ENCODE measurements around the gene HSDL1. TPM values are rescaled to one million over a fixed set of nuclear protein-coding genes. Genes with fewer than 3 reads are reported as not detected.

The HSDL1 gene
- total and polyA plus RNA-seq, 2 donors (not counting 1 experiment from before 2014, with no cell fraction given): 12.4 to 30.8 TPM

- H3K9ac ChIP-seq (ENCODE audit: low read length): no peak overlapping the region
- no peak overlapping the region for H3K4me2 ChIP-seq (replicated peaks; ENCODE audit: low read depth, low read length, poor library complexity, severe bottlenecking)
- H3K9me3 ChIP-seq (ENCODE audit: control extremely low read depth in 1 of 3, control insufficient read depth in 2 of 3, insufficient read depth in 1 of 3, low read length in 2 of 3): no peaks in the 10 kb centered on the region
- peaks cover 13 to 18% of the 10 kb centered on the region in 2 donors for H3K4me1 ChIP-seq (ENCODE audit: control insufficient read depth in 2 of 2, insufficient read depth in 2 of 2, low read length in 2 of 2)
- Mint-ChIP-seq H3K9me3 (ENCODE audit: insufficient read depth) (no peaks in the 10 kb centered on the region), H3K4me3 (no peak overlapping the region), H3K4me1 (peaks cover 16% of the 10 kb centered on the region), H3K27me3 (no peaks in the 10 kb centered on the region), H3K27ac (no peak overlapping the region)
- TF ChIP-seq EZH2 (IDR thresholded peaks at IDR 0.05; ENCODE audit: borderline replicate concordance, insufficient read depth, low read depth, low read length, poor library complexity, severe bottlenecking): no peak
- TF ChIP-seq, protein P1, sequence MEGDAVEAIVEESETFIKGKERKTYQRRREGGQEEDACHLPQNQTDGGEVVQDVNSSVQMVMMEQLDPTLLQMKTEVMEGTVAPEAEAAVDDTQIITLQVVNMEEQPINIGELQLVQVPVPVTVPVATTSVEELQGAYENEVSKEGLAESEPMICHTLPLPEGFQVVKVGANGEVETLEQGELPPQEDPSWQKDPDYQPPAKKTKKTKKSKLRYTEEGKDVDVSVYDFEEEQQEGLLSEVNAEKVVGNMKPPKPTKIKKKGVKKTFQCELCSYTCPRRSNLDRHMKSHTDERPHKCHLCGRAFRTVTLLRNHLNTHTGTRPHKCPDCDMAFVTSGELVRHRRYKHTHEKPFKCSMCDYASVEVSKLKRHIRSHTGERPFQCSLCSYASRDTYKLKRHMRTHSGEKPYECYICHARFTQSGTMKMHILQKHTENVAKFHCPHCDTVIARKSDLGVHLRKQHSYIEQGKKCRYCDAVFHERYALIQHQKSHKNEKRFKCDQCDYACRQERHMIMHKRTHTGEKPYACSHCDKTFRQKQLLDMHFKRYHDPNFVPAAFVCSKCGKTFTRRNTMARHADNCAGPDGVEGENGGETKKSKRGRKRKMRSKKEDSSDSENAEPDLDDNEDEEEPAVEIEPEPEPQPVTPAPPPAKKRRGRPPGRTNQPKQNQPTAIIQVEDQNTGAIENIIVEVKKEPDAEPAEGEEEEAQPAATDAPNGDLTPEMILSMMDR (IDR thresholded peaks at IDR 0.05): no peak
- no peak for DNase-seq
- WGBS (ENCODE audit: insufficient coverage): 91% methylated on average over 13 of the region's 14 CpGs
- H3K27me3 ChIP-seq (replicated peaks in 1 of 4; ENCODE audit: control extremely low read depth in 1 of 4, control insufficient read depth in 3 of 4, insufficient read depth in 4 of 4, low read length in 3 of 4): no peaks in the 10 kb centered on the region
- H2AFZ ChIP-seq (ENCODE audit: insufficient read depth, low read depth, low read length, poor library complexity, severe bottlenecking): no peak overlapping the region
- intact Hi-C loops (cut with micrococcal nuclease): loop anchor here (10.0 kb wide), 1 partner anchor 423 kb away; the partner anchor contains the start of gene MEAK7
- no peak overlapping the region for H3K27ac ChIP-seq (ENCODE audit: low read length in 2 of 2)
- POLR2A ChIA-PET: no interaction called here
- CTCF ChIA-PET: no interaction called here
- no peak for ATAC-seq (ENCODE audit: low read depth)
- no peak overlapping the region for H3K4me3 ChIP-seq (ENCODE audit: control extremely low read depth in 1 of 5, extremely low read depth in 1 of 5, insufficient read depth in 1 of 5, low read depth in 2 of 5, low read length in 4 of 5)
- H4K20me1 ChIP-seq (ENCODE audit: control insufficient read depth, insufficient read depth, low read length, poor library complexity, severe bottlenecking): peaks cover 82% of the 10 kb centered on the region
- H3K79me2 ChIP-seq (ENCODE audit: control insufficient read depth, insufficient read depth, low read length): peaks cover 47% of the 10 kb centered on the region
- H3K36me3 ChIP-seq (replicated peaks in 1 of 2; ENCODE audit: control extremely low read depth in 1 of 2, control insufficient read depth in 1 of 2, extremely low read depth in 1 of 2, insufficient read depth in 2 of 2, low read length in 1 of 2): peaks cover 1 to 75% of the 10 kb centered on the region in 2 experiments
These were observed 63.5 kb downstream of the HSDL1 start for GRCh38 chr16:84081446-84081989.

GRCh38 chr16:84080813-84081212, 64.2 kb downstream of the HSDL1 start:
- no peak for TF ChIP-seq EZH2 (IDR thresholded peaks at IDR 0.05; ENCODE audit: borderline replicate concordance, insufficient read depth, low read depth, low read length, poor library complexity, severe bottlenecking)
- no peak for DNase-seq
- Mint-ChIP-seq H3K9me3 (ENCODE audit: insufficient read depth) (no peaks in the 10 kb centered on the region), H3K4me1 (peaks cover 10% of the 10 kb centered on the region), H3K27me3 (no peaks in the 10 kb centered on the region), H3K27ac (no peak overlapping the region), H3K4me3 (no peak overlapping the region)
- Histone ChIP-seq H4K20me1 (ENCODE audit: control insufficient read depth, insufficient read depth, low read length, poor library complexity, severe bottlenecking) (peaks cover 76% of the 10 kb centered on the region), H3K27ac (ENCODE audit: low read length in 2 of 2) (no peak overlapping the region), H3K79me2 (ENCODE audit: control insufficient read depth, insufficient read depth, low read length) (peaks cover 51% of the 10 kb centered on the region), H2AFZ (ENCODE audit: insufficient read depth, low read depth, low read length, poor library complexity, severe bottlenecking) (no peak overlapping the region), H3K36me3 (replicated peaks in 1 of 2; ENCODE audit: control extremely low read depth in 1 of 2, control insufficient read depth in 1 of 2, extremely low read depth in 1 of 2, insufficient read depth in 2 of 2, low read length in 1 of 2) (peaks cover 1 to 76% of the 10 kb centered on the region in 2 experiments), H3K4me1 (ENCODE audit: control insufficient read depth in 2 of 2, insufficient read depth in 2 of 2, low read length in 2 of 2) (peaks cover 7 to 11% of the 10 kb centered on the region in 2 donors), H3K27me3 (replicated peaks in 1 of 4; ENCODE audit: control extremely low read depth in 1 of 4, control insufficient read depth in 3 of 4, insufficient read depth in 4 of 4, low read length in 3 of 4) (no peaks in the 10 kb centered on the region), H3K9me3 (ENCODE audit: control extremely low read depth in 1 of 3, control insufficient read depth in 2 of 3, insufficient read depth in 1 of 3, low read length in 2 of 3) (no peaks in the 10 kb centered on the region), H3K4me2 (replicated peaks; ENCODE audit: low read depth, low read length, poor library complexity, severe bottlenecking) (no peak overlapping the region), H3K4me3 (ENCODE audit: control extremely low read depth in 1 of 5, extremely low read depth in 1 of 5, insufficient read depth in 1 of 5, low read depth in 2 of 5, low read length in 4 of 5) (no peak overlapping the region), H3K9ac (ENCODE audit: low read length) (no peak overlapping the region)
- intact Hi-C loops (cut with micrococcal nuclease): loop anchor here (10.0 kb wide), 1 partner anchor 424 kb away; the partner anchor contains the start of gene MEAK7
- ChIA-PET CTCF (interaction anchor here (0.5 to 0.9 kb wide), 3 partner anchors 31 to 106 kb away, joined by 3 read pairs; partner anchors contain the start of gene TAF1C), POLR2A (no interaction called here)
- ATAC-seq (ENCODE audit: low read depth): no peak
- 94% methylated on average over 5 of the region's 6 CpGs for WGBS (ENCODE audit: insufficient coverage)

All from B cell (primary cell).